Measurements from ENCODE around the gene MAST2. TPM values are rescaled to one million over a fixed set of nuclear protein-coding genes. Genes with fewer than 3 reads are reported as not detected.

The MAST2 gene
- total RNA-seq, 1 experiment from 2014 or later, result 41.9 TPM

DNA sequence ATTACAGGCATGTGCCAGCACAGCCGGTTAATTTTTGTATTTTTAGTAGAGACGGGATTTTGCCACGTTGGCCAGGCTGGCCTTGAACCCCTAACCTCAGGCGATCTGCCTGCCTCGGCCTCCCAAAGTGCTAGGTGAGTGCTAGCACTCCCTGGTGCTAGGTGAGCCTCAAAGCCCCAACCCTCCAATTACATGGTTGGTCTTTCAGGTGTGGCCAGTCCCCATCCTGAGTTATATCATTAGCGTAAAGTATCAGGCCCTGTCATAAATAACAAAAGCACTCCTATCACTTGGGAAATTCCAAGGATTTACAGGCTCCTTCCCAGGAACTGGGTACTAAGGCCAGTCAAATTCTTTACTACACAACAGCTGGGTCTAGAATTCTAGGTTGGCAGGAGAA is 191.0 kb downstream of the MAST2 start (continued):
- TF ChIP-seq, protein P1, sequence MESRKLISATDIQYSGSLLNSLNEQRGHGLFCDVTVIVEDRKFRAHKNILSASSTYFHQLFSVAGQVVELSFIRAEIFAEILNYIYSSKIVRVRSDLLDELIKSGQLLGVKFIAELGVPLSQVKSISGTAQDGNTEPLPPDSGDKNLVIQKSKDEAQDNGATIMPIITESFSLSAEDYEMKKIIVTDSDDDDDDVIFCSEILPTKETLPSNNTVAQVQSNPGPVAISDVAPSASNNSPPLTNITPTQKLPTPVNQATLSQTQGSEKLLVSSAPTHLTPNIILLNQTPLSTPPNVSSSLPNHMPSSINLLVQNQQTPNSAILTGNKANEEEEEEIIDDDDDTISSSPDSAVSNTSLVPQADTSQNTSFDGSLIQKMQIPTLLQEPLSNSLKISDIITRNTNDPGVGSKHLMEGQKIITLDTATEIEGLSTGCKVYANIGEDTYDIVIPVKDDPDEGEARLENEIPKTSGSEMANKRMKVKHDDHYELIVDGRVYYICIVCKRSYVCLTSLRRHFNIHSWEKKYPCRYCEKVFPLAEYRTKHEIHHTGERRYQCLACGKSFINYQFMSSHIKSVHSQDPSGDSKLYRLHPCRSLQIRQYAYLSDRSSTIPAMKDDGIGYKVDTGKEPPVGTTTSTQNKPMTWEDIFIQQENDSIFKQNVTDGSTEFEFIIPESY (IDR thresholded peaks at IDR 0.05; ENCODE audit: extremely low read depth, insufficient replicate concordance, low read length), result no peak
- no peak for TF ChIP-seq JUND (IDR thresholded peaks at IDR 0.05)
- TF ChIP-seq EZH2 (IDR thresholded peaks at IDR 0.05), result no peak
- no peak for TF ChIP-seq ZNF274 (IDR thresholded peaks at IDR 0.05; ENCODE audit: low read depth, low read length)

DNA sequence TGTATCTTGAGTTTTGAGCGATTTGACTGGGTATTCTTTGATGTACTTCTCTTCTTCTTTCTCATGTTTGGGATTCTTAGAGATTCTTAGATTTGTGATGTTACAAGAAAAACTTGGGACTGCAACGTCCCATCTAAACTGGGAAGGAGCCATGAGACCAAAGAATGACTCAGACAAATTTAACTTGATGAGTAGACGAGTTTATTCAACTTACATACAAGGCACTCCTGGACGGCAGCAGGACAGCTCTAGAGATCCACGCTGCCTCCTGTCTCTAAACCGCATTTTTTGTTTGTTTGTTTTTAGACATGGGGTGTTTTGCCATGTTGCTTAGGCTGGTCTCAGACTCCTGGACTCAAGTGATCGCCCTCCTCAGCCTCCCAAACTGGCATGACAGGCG is 191.9 kb downstream of the MAST2 start:
- DNase-seq (ENCODE audit: low read depth, low spot score) (no peak), ATAC-seq (no peak)
- no peak overlapping the region for H3K9ac ChIP-seq (ENCODE audit: low read length)
- H3K4me2 ChIP-seq (ENCODE audit: low read length), result no peak overlapping the region
- intact Hi-C loops (cut with micrococcal nuclease), result no loop called here
- H3K9me2 ChIP-seq (ENCODE audit: insufficient read depth), result no peaks in the 10 kb centered on the region
- CTCF ChIA-PET, result no interaction called here
- no peaks in the 10 kb centered on the region for H3K9me3 ChIP-seq (ENCODE audit: control insufficient read depth in 1 of 2, insufficient read depth in 1 of 2, low read depth in 1 of 2, low read length in 2 of 2)
- POLR2A ChIA-PET, result no interaction called here
- H2AFZ ChIP-seq (ENCODE audit: low read depth, low read length, poor library complexity, severe bottlenecking), result no peak overlapping the region
- peaks cover 0 to 5% of the 10 kb centered on the region in 2 experiments; a peak in 1 of 4 replicates for H3K4me1 ChIP-seq (ENCODE audit: control insufficient read depth in 1 of 2, insufficient read depth in 2 of 2, low read length in 2 of 2)
- H4K20me1 ChIP-seq (ENCODE audit: insufficient read depth), result no peaks in the 10 kb centered on the region
- no peaks in the 10 kb centered on the region for H3K27me3 ChIP-seq (ENCODE audit: insufficient read depth, low read length)
- H3K79me2 ChIP-seq (ENCODE audit: insufficient read depth, low read length), result 0 out of 2 replicates have a peak, but pooled peaks cover 8% of the 10 kb centered on the region
- H3K36me3 ChIP-seq (ENCODE audit: control insufficient read depth in 1 of 2, insufficient read depth in 2 of 2, low read length in 2 of 2), result peaks cover 0 to 2% of the 10 kb centered on the region in 2 experiments; a peak in 1 of 4 replicates
- BruUV-seq (replicated peaks), result no TSS peak
- no peak overlapping the region for H3K4me3 ChIP-seq (replicated peaks in 1 of 2; ENCODE audit: low read depth in 1 of 2, low read length in 2 of 2)
- RAD21 ChIA-PET (ENCODE audit: low non-redundant PET in 1 of 2, low total read pairs in 2 of 2, uncharacterized antibody in 2 of 2, unreplicated experiment in 2 of 2), result no interaction called here
- no peak overlapping the region for H3K27ac ChIP-seq (ENCODE audit: low read depth, low read length)
- TF ChIP-seq SIN3A (IDR thresholded peaks at IDR 0.05; ENCODE audit: low read depth) (no peak), RAD21 (IDR thresholded peaks at IDR 0.05; ENCODE audit: low read depth) (no peak)
